Esophagus muscularis mucosa (tissue), 4 donors: ENCODE results near the gene NAPA. TPM values are rescaled to one million over a fixed set of nuclear protein-coding genes. Genes with fewer than 3 reads are reported as not detected.

Experiments used
- DNase-seq: peaks from one replicate; pipeline ENCODE4 v3.0.0-alpha.2; 2017; ENCODE audit errors: extremely low spot score
- H3K27ac ChIP-seq, 4 donors: fragments of 200-600 bp; sonication (generic); replicated peaks in 1 of 4; 1 replicate in 3 of 4; 2 replicates in 1 of 4; pipeline ENCODE4 v1.5.1; 2016 to 2019; ENCODE audit warnings: mild to moderate bottlenecking in 1 of 4
- H3K27me3 ChIP-seq, 4 donors: fragments of 200-600 bp; sonication (generic); one replicate each; pipeline versions ENCODE4 v1.5.1 to v1.6.0; 2016 to 2019
- H3K36me3 ChIP-seq, 4 donors: fragments of 200-600 bp; sonication (generic); one replicate each; pipeline ENCODE4 v1.5.1; 2016 to 2019
- H3K4me1 ChIP-seq, 4 donors: fragments of 200-600 bp; sonication (generic); one replicate each; pipeline ENCODE4 v1.5.1; 2016 to 2019
- H3K4me3 ChIP-seq, 4 donors: fragments of 200-600 bp; sonication (generic); 1 replicate in 2 of 4; 2 replicates in 2 of 4; pipeline ENCODE4 v1.5.1; 2016 to 2019; ENCODE audit warnings: mild to moderate bottlenecking in 4 of 4, moderate library complexity in 1 of 4
- H3K9me3 ChIP-seq, 4 donors: fragments of 200-600 bp; sonication (generic); 1 replicate in 3 of 4; 2 replicates in 1 of 4; pipeline ENCODE4 v1.5.1; 2016 to 2019
- EP300 ChIP-seq: sonication (generic); formaldehyde crosslinking; IDR thresholded peaks from one replicate; pipeline ENCODE4 v1.6.1; 2017; ENCODE audit warnings: antibody characterized with exemption
- POLR2A ChIP-seq: fragments of 450-650 bp; IDR thresholded peaks from one replicate; pipeline ENCODE4 v1.6.1; 2017; ENCODE audit warnings: antibody characterized with exemption, moderate library complexity, mild to moderate bottlenecking, low read depth
- POLR2AphosphoS5 ChIP-seq, 2 donors: sonication (generic); formaldehyde crosslinking; IDR thresholded peaks; one replicate each; pipeline ENCODE4 v1.6.1; 2017; ENCODE audit warnings: antibody characterized with exemption in 2 of 2
- WGBS: methylation state at CpG from one replicate; pipeline ENCODE4 v1.1.5; 2018; 5-methylcytosine and 5-hydroxymethylcytosine counted together
- intact Hi-C: fragments of 100-400 bp; cut with DNase I; formaldehyde crosslinking; loops from one replicate; pipeline ENCODE4 v1.15.1; 2023
- total RNA-seq, 4 donors: library from RNA; depleted of rRNA; stranded (reverse); fragments of >200 nt; gene quantifications; one replicate each; pipeline versions ENCODE4 v1.1.0 to v1.2.1, GENCODE V29; 2016
- TF ChIP-seq, protein P1 (sequence below), 3 experiments: fragments of 200-600 bp in 2 of 3; fragments of 450-650 bp in 1 of 3; sonication (generic) in 2 of 3; IDR thresholded peaks; one replicate each; pipeline ENCODE4 v1.5.1; 2017 to 2019; ENCODE audit warnings: antibody characterized with exemption in 3 of 3, mild to moderate bottlenecking in 2 of 3, moderate library complexity in 1 of 3

The NAPA gene
- total RNA-seq, 4 donors from 2014 or later, result 109 to 164 (median 148) TPM

DNA sequence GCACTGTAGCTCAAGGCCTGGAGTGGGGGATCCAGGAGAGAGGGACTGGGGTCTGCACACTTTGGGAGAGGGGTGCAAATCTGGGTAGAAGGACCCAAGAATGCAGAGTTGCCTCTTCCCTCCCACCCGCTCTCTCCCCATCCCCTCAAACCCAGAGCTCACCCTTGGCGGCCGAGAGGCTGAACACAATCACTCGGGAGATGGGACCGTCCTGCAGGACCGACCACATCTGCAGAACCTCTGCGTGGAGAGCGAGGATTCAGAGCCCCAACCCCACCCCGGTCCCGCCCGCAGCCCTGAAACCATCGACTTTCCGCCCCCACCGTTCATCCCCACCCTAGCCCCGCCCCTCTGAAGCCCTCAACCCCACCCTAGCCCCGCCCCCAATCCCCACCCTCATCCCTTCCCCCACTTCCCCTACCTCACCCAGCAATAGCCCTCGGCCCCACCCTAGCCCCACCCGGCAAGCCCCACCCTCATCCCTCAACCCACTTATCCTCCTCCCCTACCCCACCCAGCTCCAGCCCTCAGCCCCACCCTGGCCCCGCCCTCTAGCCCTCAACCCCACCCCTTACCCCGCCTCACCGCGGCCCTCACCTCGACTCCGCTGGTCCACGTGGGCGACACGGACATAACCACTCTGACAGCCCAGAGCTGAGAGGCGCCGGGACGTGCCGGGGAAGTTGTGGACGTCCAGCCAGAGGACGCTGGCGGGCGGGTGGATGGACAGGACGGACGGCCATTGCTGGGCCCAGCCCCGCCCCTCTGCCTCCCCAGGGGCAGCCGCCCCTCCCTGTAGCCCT, 35.0 kb downstream of the NAPA start:
- Histone ChIP-seq H3K27me3 (peaks cover 0 to 11% (median 0%) of the 10 kb centered on the region in 4 donors), H3K4me3 (peak overlapping the region in 3 of 4 donors; percentile 12 to 44 (median 13)), H3K4me1 (peaks cover 12 to 25% (median 21%) of the 10 kb centered on the region in 4 donors), H3K9me3 (no peaks in the 10 kb centered on the region), H3K27ac (no peak overlapping the region), H3K36me3 (peaks cover 0 to 3% (median 1%) of the 10 kb centered on the region in 4 donors)
- DNase-seq, result no peak
- intact Hi-C loops, result loop anchor here (5.0 kb wide), 1 partner anchor 43 kb away; no protein-coding TSS in a partner anchor
- no peak for TF ChIP-seq EP300
- TF ChIP-seq, protein P1, sequence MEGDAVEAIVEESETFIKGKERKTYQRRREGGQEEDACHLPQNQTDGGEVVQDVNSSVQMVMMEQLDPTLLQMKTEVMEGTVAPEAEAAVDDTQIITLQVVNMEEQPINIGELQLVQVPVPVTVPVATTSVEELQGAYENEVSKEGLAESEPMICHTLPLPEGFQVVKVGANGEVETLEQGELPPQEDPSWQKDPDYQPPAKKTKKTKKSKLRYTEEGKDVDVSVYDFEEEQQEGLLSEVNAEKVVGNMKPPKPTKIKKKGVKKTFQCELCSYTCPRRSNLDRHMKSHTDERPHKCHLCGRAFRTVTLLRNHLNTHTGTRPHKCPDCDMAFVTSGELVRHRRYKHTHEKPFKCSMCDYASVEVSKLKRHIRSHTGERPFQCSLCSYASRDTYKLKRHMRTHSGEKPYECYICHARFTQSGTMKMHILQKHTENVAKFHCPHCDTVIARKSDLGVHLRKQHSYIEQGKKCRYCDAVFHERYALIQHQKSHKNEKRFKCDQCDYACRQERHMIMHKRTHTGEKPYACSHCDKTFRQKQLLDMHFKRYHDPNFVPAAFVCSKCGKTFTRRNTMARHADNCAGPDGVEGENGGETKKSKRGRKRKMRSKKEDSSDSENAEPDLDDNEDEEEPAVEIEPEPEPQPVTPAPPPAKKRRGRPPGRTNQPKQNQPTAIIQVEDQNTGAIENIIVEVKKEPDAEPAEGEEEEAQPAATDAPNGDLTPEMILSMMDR (IDR thresholded peaks at IDR 0.05), result no peak
- no peak for TF ChIP-seq POLR2AphosphoS5 (IDR thresholded peaks at IDR 0.05)
- TF ChIP-seq POLR2A, result no peak
- WGBS, result 26% methylated on average over 10 of the region's 39 CpGs

GRCh38 chr19:47476438-47476972, 38.4 kb downstream of the NAPA start:
- Histone ChIP-seq H3K36me3 (peaks cover 0 to 3% (median 1%) of the 10 kb centered on the region in 4 donors), H3K27me3 (peaks cover 0 to 35% (median 2%) of the 10 kb centered on the region in 4 donors), H3K4me1 (peaks cover 9 to 25% (median 21%) of the 10 kb centered on the region in 4 donors), H3K9me3 (no peaks in the 10 kb centered on the region), H3K4me3 (no peak overlapping the region), H3K27ac (no peak overlapping the region)
- no peak for TF ChIP-seq EP300
- WGBS, result 90% methylated on average over 15 of the region's 17 CpGs
- DNase-seq, result no peak
- intact Hi-C loops, result no loop called here

- no peak overlapping the region for H3K27ac ChIP-seq
- H3K9me3 ChIP-seq, result no peaks in the 10 kb centered on the region
- DNase-seq, result no peak
- peaks cover 0 to 45% (median 5%) of the 10 kb centered on the region in 4 donors for H3K27me3 ChIP-seq
- H3K4me3 ChIP-seq, result no peak overlapping the region
- TF ChIP-seq, protein P1 (IDR thresholded peaks at IDR 0.05), result no peak
- TF ChIP-seq POLR2A (no peak), POLR2AphosphoS5 (IDR thresholded peaks at IDR 0.05) (no peak), EP300 (no peak)
- WGBS, result 87% methylated on average over 9 of the region's 9 CpGs
- H3K4me1 ChIP-seq, result peaks cover 9 to 35% (median 32%) of the 10 kb centered on the region in 4 donors
- intact Hi-C loops, result no loop called here
- H3K36me3 ChIP-seq, result peaks cover 0 to 3% (median 1%) of the 10 kb centered on the region in 4 donors
Observed at GRCh38 chr19:47475465-47475864, 39.4 kb downstream of the NAPA start.

DNA sequence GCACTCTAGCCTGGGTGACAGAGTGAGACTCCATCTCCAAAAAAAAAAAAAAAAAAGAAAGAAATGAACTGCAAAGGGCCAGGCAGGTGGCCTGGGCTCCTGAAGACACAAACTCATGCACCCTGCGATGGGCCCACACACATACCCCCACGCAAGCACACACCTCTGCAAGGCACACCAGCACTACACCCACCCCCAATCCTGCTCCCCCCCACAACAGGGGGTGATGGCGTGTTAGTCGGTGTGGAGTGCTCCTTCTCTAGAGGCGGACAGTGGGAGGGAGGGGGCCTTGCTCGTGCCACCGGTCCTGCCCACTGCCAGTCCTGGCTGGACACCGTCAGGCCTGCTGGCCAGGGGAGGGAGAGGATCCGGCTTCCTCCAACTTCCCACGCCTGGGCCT, 41.5 kb downstream of the NAPA start:
- 70% methylated on average over 10 of the region's 10 CpGs for whole genome bisulfite sequencing
- intact Hi-C loops, result no loop called here

More for the DNA sequence above, 41.5 kb downstream of the NAPA start:
- DNase-seq, result no peak
- Histone ChIP-seq H3K36me3 (peaks cover 0 to 3% (median 1%) of the 10 kb centered on the region in 4 donors), H3K4me3 (no peak overlapping the region), H3K27me3 (peaks cover 0 to 43% (median 5%) of the 10 kb centered on the region in 4 donors), H3K27ac (no peak overlapping the region), H3K9me3 (no peaks in the 10 kb centered on the region), H3K4me1 (peaks cover 7 to 46% (median 41%) of the 10 kb centered on the region in 4 donors)
- TF ChIP-seq POLR2AphosphoS5 (IDR thresholded peaks at IDR 0.05) (no peak), POLR2A (no peak)
- TF ChIP-seq, protein P1 (IDR thresholded peaks at IDR 0.05), result no peak
